Testis (tissue), 2 donors: Measurements from ENCODE around the gene TRPV5.

ENCODE experiments used
- CTCF ChIP-seq, 3 experiments: fragments of 450-650 bp in 2 of 3; fragments of 200-600 bp in 1 of 3; sonication (generic) in 1 of 3; IDR thresholded peaks; one replicate each; pipeline ENCODE4 v1.5.1; 2016 to 2019; ENCODE audit warnings: antibody characterized with exemption in 3 of 3, mild to moderate bottlenecking in 2 of 3, moderate library complexity in 1 of 3
- POLR2A ChIP-seq: fragments of 450-650 bp; IDR thresholded peaks from one replicate; pipeline ENCODE4 v1.6.1; 2017; ENCODE audit warnings: antibody characterized with exemption, mild to moderate bottlenecking, moderate library complexity

DNA sequence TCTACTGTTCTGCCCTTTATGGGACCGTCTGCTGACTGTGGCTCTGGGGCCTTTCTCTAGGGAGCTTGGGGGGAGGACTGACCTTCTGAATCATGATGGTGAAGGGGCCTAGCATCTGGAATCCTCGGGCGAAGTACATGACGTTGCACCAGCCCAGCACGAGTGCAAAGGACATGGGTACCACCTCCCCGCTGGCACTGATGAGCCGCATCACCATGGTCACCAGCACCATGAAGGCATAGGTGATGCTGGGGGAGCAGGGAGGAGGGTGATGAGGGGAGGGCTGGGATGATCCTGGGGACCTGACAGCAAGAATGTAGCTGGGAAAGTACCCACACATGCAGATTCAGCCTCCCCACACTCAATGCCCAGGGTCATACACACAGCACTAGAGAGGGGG, 59.1 kb downstream of the TRPV5 start:
- no peak for TF ChIP-seq CTCF (IDR thresholded peaks at IDR 0.05)
- no peak for TF ChIP-seq POLR2A
